Lung (tissue), 12 donors: ENCODE measurements around the gene ALK. TPM values are rescaled to one million over a fixed set of nuclear protein-coding genes. Genes with fewer than 3 reads are reported as not detected.

Experiments used
- ATAC-seq: fragments of 200-7000 bp; cut with Tn5 transposase; one replicate; pipeline ENCODE4 v1.9.1; 2020; ENCODE audit warnings: moderate number of reproducible peaks; ENCODE audit not compliant: insufficient read depth, low FRiP score
- DNase-seq, 3 donors: peaks; one replicate each; pipeline ENCODE4 v3.0.0-alpha.2; 2013 to 2017
- H3K27ac ChIP-seq, 2 donors: one replicate each; pipeline ENCODE4 v1.5.1; 2013; ENCODE audit warnings: mild to moderate bottlenecking in 2 of 2, moderate library complexity in 2 of 2, control low read depth in 1 of 2, inconsistent platforms in 1 of 2, low read depth in 1 of 2, low read length in 1 of 2
- H3K27me3 ChIP-seq, 3 donors: one replicate each; pipeline ENCODE4 v1.5.1; 2013; ENCODE audit warnings: low read length in 2 of 3; ENCODE audit not compliant: control insufficient read depth in 3 of 3, insufficient read depth in 3 of 3
- H3K36me3 ChIP-seq, 4 donors: one replicate each; pipeline ENCODE4 v1.5.1; 2013; ENCODE audit warnings: low read length in 4 of 4, mild to moderate bottlenecking in 1 of 4, moderate library complexity in 1 of 4; ENCODE audit not compliant: control insufficient read depth in 4 of 4, insufficient read depth in 4 of 4
- H3K4me1 ChIP-seq, 5 donors: one replicate each; pipeline ENCODE4 v1.5.1; 2013; ENCODE audit warnings: low read length in 5 of 5, mild to moderate bottlenecking in 2 of 5, moderate library complexity in 1 of 5; ENCODE audit not compliant: control insufficient read depth in 5 of 5, insufficient read depth in 5 of 5
- H3K4me3 ChIP-seq: one replicate; pipeline ENCODE4 v1.5.1; 2013; ENCODE audit warnings: mild to moderate bottlenecking, control low read depth, moderate library complexity
- H3K9ac ChIP-seq, 2 donors: one replicate each; pipeline ENCODE4 v1.5.1; 2013; ENCODE audit warnings: low read length in 2 of 2, control low read depth in 1 of 2; ENCODE audit not compliant: insufficient read depth in 1 of 2
- H3K9me3 ChIP-seq, 4 donors: one replicate each; pipeline ENCODE4 v1.5.1; 2013; ENCODE audit warnings: low read length in 3 of 4, mild to moderate bottlenecking in 1 of 4, moderate library complexity in 1 of 4; ENCODE audit not compliant: control insufficient read depth in 4 of 4, insufficient read depth in 3 of 4
- WGBS, 2 donors: extraction: QIAGEN DNeasy Blood & Tissue Kit; methylation state at CpG; one replicate each; pipeline ENCODE4 v1.1.7; 2013; 5-methylcytosine and 5-hydroxymethylcytosine counted together
- polyA plus RNA-seq, 2 donors: library from polyadenylated mRNA; stranded (reverse); fragments of 200-250 nt; gene quantifications; one replicate each; pipeline ENCODE4 v1.2.1, GENCODE V29; 2013
- total RNA-seq, 2 donors: library from RNA; depleted of rRNA in 1 of 2; stranded (reverse); fragments of >200 nt in 1 of 2; gene quantifications; one replicate each; pipeline ENCODE4 v1.2.1, GENCODE V29; 2014 to 2021
- TF ChIP-seq, protein P1 (sequence below): IDR thresholded peaks from 2 replicates; pipeline ENCODE4 v1.5.1; 2012; ENCODE audit warnings: mild to moderate bottlenecking; ENCODE audit errors: control extremely low read depth, extremely low read depth
- donor health status: control.
- donor health status: control.
- donor health status: Bipolar disorder and iron deficiency.
- donor health status: healthy.
- donor health status: DM: yes; HTN: yes; CAD: no.

ALK gene
- total and polyA plus RNA-seq, 4 donors: 0.09 to 0.25 (median 0.10) TPM; not detected in 1

DNA sequence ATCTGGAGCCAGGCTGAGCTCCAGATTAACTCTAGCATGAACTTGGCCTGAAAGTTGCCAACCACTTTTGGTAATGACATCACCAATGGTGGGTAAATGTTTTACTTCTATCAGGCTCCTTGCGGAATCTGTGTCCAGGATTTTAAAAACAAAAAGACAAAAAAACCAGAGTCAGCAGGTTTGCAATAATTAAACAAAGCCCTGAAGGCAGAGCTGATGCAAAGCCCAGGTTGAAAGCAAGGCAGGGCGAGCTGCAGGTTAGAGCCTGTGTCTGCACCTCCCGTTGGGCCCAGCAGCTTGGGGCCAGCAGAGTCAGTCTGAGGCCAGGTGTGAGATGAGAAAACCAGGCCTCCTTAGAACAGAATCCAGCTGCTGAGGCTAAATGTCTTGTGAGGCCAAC is 29.1 kb upstream of the ALK start:
- Histone ChIP-seq H3K27me3 (no peaks in the 10 kb centered on the region), H3K4me1 (peaks cover 0 to 2% (median 0%) of the 10 kb centered on the region in 5 donors), H3K36me3 (no peaks in the 10 kb centered on the region), H3K4me3 (no peak overlapping the region), H3K9me3 (peaks cover 0 to 4% (median 0%) of the 10 kb centered on the region in 4 donors), H3K27ac (no peak overlapping the region), H3K9ac (no peak overlapping the region)
- ATAC-seq (no peak), DNase-seq (no peak)
- WGBS, 2 donors: 80 to 83% methylated on average over 3 of the region's 3 CpGs
- TF ChIP-seq, protein P1, sequence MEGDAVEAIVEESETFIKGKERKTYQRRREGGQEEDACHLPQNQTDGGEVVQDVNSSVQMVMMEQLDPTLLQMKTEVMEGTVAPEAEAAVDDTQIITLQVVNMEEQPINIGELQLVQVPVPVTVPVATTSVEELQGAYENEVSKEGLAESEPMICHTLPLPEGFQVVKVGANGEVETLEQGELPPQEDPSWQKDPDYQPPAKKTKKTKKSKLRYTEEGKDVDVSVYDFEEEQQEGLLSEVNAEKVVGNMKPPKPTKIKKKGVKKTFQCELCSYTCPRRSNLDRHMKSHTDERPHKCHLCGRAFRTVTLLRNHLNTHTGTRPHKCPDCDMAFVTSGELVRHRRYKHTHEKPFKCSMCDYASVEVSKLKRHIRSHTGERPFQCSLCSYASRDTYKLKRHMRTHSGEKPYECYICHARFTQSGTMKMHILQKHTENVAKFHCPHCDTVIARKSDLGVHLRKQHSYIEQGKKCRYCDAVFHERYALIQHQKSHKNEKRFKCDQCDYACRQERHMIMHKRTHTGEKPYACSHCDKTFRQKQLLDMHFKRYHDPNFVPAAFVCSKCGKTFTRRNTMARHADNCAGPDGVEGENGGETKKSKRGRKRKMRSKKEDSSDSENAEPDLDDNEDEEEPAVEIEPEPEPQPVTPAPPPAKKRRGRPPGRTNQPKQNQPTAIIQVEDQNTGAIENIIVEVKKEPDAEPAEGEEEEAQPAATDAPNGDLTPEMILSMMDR: no peak

DNA sequence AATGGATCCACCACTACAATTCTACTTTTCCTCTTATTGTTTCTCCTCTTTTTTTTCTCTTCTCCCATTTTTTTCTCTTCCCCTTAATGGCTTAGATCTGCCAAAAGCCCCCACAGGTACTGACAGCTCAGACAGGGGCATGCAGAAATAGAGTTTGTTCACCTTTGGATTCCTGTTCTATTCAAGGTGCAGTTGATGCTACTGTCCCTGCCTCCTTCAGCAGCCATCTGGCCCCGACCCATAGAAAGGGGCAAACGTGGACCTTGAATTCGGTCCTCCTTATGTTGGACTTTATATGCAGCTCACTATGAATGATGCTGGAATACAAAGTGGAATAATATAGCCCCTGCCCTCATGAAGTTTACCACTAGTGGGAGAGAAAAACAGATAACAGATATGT is 27.7 kb upstream of the ALK start:
- peaks cover 0 to 4% (median 0%) of the 10 kb centered on the region in 4 donors for H3K9me3 ChIP-seq
- 81 to 87% methylated on average over 3 of the region's 3 CpGs for WGBS, 2 donors

DNA sequence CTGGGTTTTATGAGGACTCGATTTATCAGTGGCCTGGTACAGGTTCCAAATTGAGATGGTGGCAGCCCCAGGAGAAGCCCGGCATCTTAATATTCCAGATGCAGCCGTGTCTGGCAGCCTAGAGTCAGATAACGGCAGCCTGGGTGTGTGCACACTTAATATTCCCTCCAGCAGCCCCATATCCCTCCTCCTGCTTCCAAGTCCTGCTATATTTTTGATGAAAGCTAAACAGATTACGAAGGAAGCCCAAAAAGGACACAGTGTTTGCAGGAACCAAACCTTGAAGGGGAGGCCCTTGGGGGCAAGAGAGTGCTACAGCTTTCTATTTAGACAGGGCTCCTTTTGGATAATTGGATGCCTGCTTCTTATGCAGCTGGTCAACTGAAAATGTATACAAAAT is 25.1 kb upstream of the ALK start:
- no peak for ATAC-seq
- Histone ChIP-seq H3K4me1 (peaks cover 0 to 2% (median 0%) of the 10 kb centered on the region in 5 donors), H3K9ac (no peak overlapping the region), H3K27ac (no peak overlapping the region), H3K4me3 (no peak overlapping the region), H3K36me3 (no peaks in the 10 kb centered on the region), H3K27me3 (no peaks in the 10 kb centered on the region), H3K9me3 (peaks cover 0 to 1% (median 0%) of the 10 kb centered on the region in 4 donors)
- no peak for DNase-seq
- WGBS, 2 donors: 78 to 82% methylated on average over 5 of the region's 5 CpGs
- TF ChIP-seq, protein P1: no peak

More for the DNA sequence above, 27.7 kb upstream of the ALK start:
- Histone ChIP-seq H3K9ac (no peak overlapping the region), H3K36me3 (no peaks in the 10 kb centered on the region), H3K27ac (no peak overlapping the region), H3K27me3 (no peaks in the 10 kb centered on the region), H3K4me1 (peaks cover 0 to 2% (median 0%) of the 10 kb centered on the region in 5 donors), H3K4me3 (no peak overlapping the region)
- DNase-seq: no peak
- no peak for ATAC-seq
- TF ChIP-seq, protein P1: no peak

DNA sequence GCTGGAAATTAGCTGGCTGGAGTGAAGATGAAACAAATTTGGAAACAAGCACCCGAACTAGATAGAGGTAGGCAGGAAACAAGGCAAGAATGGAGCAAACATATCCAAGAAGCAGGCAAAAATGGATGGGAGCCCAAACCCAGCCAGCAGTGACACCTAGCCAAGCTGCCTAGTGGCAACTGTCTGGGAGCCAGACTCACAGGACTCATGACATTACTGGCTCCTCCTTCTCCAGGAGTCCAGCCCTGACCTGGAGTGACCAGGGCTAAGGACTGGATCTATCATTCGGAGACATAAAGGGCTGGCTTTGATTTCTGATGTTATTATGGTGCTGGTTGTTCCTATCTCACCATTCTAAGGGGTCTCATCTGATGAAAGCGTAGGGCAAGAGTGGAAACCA is 21.3 kb upstream of the ALK start:
- H3K27me3 ChIP-seq: no peaks in the 10 kb centered on the region
- no peak for DNase-seq
- 77 to 84% methylated on average over 3 of the region's 3 CpGs for WGBS, 2 donors

More for the DNA sequence above, 21.3 kb upstream of the ALK start:
- Histone ChIP-seq H3K4me3 (no peak overlapping the region), H3K27ac (no peak overlapping the region), H3K4me1 (no peaks in the 10 kb centered on the region), H3K9ac (no peak overlapping the region), H3K36me3 (no peaks in the 10 kb centered on the region), H3K9me3 (peaks cover 0 to 2% (median 0%) of the 10 kb centered on the region in 4 donors)
- ATAC-seq: no peak
- TF ChIP-seq, protein P1: no peak
